Activated CD8-positive, alpha-beta memory T cell treated with anti-CD3 and anti-CD28 coated beads, Interleukin-2, amount 10 ng/mL, durations not matched to agents 7 days and 5 days (primary cell): Measurements from ENCODE around the gene PTPN20. TPM values are rescaled to one million over a fixed set of nuclear protein-coding genes. Genes with fewer than 3 reads are reported as not detected.

Experiments used
- ATAC-seq: fragments of 150-1000 bp; cut with Tn5 transposase; one replicate; pipeline ENCODE4 v1.10.0; 2021; ENCODE audit warnings: moderate library complexity
- CTCF ChIA-PET: fragments of 350-600 bp; sonication (Branson Sonifier 250); formaldehyde crosslinking; loops from one replicate; lab custom pipeline; 2021; ENCODE audit warnings: antibody characterized with exemption; lab: Charles Lee
- DNase-seq: peaks from one replicate; pipeline ENCODE4 v3.0.0-alpha.2; 2020
- H3K27ac Mint-ChIP-seq: one replicate; pipeline ENCODE4 v1.8.0; 2021; ENCODE audit warnings: mild to moderate bottlenecking, mixed read lengths
- H3K27me3 Mint-ChIP-seq: one replicate; pipeline ENCODE4 v1.8.0; 2021; ENCODE audit warnings: mixed read lengths
- H3K36me3 Mint-ChIP-seq: one replicate; pipeline ENCODE4 v1.8.0; 2021; ENCODE audit warnings: mild to moderate bottlenecking, mixed read lengths
- H3K4me1 Mint-ChIP-seq: one replicate; pipeline ENCODE4 v1.8.0; 2021; ENCODE audit warnings: mixed read lengths
- H3K4me3 Mint-ChIP-seq: one replicate; pipeline ENCODE4 v1.8.0; 2021; ENCODE audit warnings: mild to moderate bottlenecking, moderate library complexity, mixed read lengths
- H3K9me3 Mint-ChIP-seq: one replicate; pipeline ENCODE4 v1.8.0; 2022; ENCODE audit warnings: low read depth, mixed read lengths
- total RNA-seq, 2 experiments: library from RNA; stranded (reverse); gene quantifications; one replicate each; pipeline ENCODE4 v1.2.3, GENCODE V29; 2021

The PTPN20 gene
- total RNA-seq, 2 experiments from 2014 or later = 0.07 to 1.1 TPM

GRCh38 chr10:47044741-47045140 lies 133.5 kb downstream of the PTPN20 start:
- ATAC-seq (no peak), DNase-seq (no peak)
- Mint-ChIP-seq H3K4me1 (peaks cover 9% of the 10 kb centered on the region), H3K36me3 (no peaks in the 10 kb centered on the region), H3K4me3 (no peak overlapping the region), H3K27me3 (no peaks in the 10 kb centered on the region), H3K9me3 (no peaks in the 10 kb centered on the region), H3K27ac (no peak overlapping the region)
- CTCF ChIA-PET = interaction anchor here (1.2 to 6.2 kb wide), 3 partner anchors 13 to 296 kb away, joined by 3 to 155 read pairs (median 5); no protein-coding TSS in a partner anchor

GRCh38 chr10:47045331-47045861 lies 134.2 kb downstream of the PTPN20 start:
- CTCF ChIA-PET = interaction anchor here (1.2 to 6.2 kb wide), 5 partner anchors 14 to 295 kb away, joined by 3 to 155 read pairs (median 5); no protein-coding TSS in a partner anchor
- H3K4me3 Mint-ChIP-seq = no peak overlapping the region
- H3K4me1 Mint-ChIP-seq = peaks cover 9% of the 10 kb centered on the region
- H3K27ac Mint-ChIP-seq = no peak overlapping the region
- ATAC-seq = no peak
- no peaks in the 10 kb centered on the region for H3K36me3 Mint-ChIP-seq
- no peaks in the 10 kb centered on the region for H3K9me3 Mint-ChIP-seq
- DNase-seq = no peak
- H3K27me3 Mint-ChIP-seq = no peaks in the 10 kb centered on the region

- Mint-ChIP-seq H3K9me3 (no peaks in the 10 kb centered on the region), H3K36me3 (no peaks in the 10 kb centered on the region)
These were observed 135.3 kb downstream of the PTPN20 start for GRCh38 chr10:47046321-47047126.

GRCh38 chr10:47047127-47047504 lies 135.9 kb downstream of the PTPN20 start:
- no peak overlapping the region for H3K4me3 Mint-ChIP-seq
- H3K4me1 Mint-ChIP-seq = peaks cover 9% of the 10 kb centered on the region
- no peak overlapping the region for H3K27ac Mint-ChIP-seq
- ATAC-seq = no peak
- H3K9me3 Mint-ChIP-seq = no peaks in the 10 kb centered on the region
- DNase-seq = no peak
- CTCF ChIA-PET = interaction anchor here (0.7 to 6.2 kb wide), 32 partner anchors 8 to 296 kb away, joined by 3 to 155 read pairs (median 4); no protein-coding TSS in a partner anchor
- no peaks in the 10 kb centered on the region for H3K36me3 Mint-ChIP-seq
- H3K27me3 Mint-ChIP-seq = no peaks in the 10 kb centered on the region

More at GRCh38 chr10:47046321-47047126, 135.3 kb downstream of the PTPN20 start:
- CTCF ChIA-PET = interaction anchor here (1.2 to 6.2 kb wide), 7 partner anchors 13 to 292 kb away, joined by 3 to 155 read pairs (median 6); no protein-coding TSS in a partner anchor
- DNase-seq = no peak
- Mint-ChIP-seq H3K4me3 (no peak overlapping the region), H3K27ac (no peak overlapping the region), H3K27me3 (no peaks in the 10 kb centered on the region), H3K4me1 (peaks cover 9% of the 10 kb centered on the region)
- ATAC-seq = no peak

GRCh38 chr10:47047577-47048525 lies 136.6 kb downstream of the PTPN20 start:
- no peak overlapping the region for H3K27ac Mint-ChIP-seq
- DNase-seq (peak; percentile 78), ATAC-seq (peak; percentile 72)
- peaks cover 9% of the 10 kb centered on the region for H3K4me1 Mint-ChIP-seq
- no peaks in the 10 kb centered on the region for H3K27me3 Mint-ChIP-seq
- no peak overlapping the region for H3K4me3 Mint-ChIP-seq
- no peaks in the 10 kb centered on the region for H3K36me3 Mint-ChIP-seq
- no peaks in the 10 kb centered on the region for H3K9me3 Mint-ChIP-seq
- CTCF ChIA-PET = interaction anchor here (0.7 to 6.2 kb wide), 40 partner anchors 8 to 312 kb away, joined by 3 to 155 read pairs (median 4); no protein-coding TSS in a partner anchor

GRCh38 chr10:47048526-47048905 lies 137.3 kb downstream of the PTPN20 start:
- no peaks in the 10 kb centered on the region for H3K9me3 Mint-ChIP-seq
- CTCF ChIA-PET = interaction anchor here (1.0 to 6.2 kb wide), 23 partner anchors 9 to 312 kb away, joined by 3 to 155 read pairs (median 4); no protein-coding TSS in a partner anchor
- H3K4me1 Mint-ChIP-seq = peaks cover 9% of the 10 kb centered on the region
- ATAC-seq (no peak), DNase-seq (no peak)
- no peak overlapping the region for H3K27ac Mint-ChIP-seq
- no peaks in the 10 kb centered on the region for H3K27me3 Mint-ChIP-seq
- H3K4me3 Mint-ChIP-seq = no peak overlapping the region
- H3K36me3 Mint-ChIP-seq = no peaks in the 10 kb centered on the region

GRCh38 chr10:47049056-47049851 lies 138.0 kb downstream of the PTPN20 start:
- Mint-ChIP-seq H3K27me3 (no peaks in the 10 kb centered on the region), H3K4me3 (no peak overlapping the region), H3K4me1 (peaks cover 9% of the 10 kb centered on the region), H3K36me3 (no peaks in the 10 kb centered on the region), H3K9me3 (no peaks in the 10 kb centered on the region), H3K27ac (no peak overlapping the region)
- ATAC-seq (no peak), DNase-seq (no peak)
- CTCF ChIA-PET = interaction anchor here (0.7 to 6.2 kb wide), 9 partner anchors 10 to 311 kb away, joined by 3 to 155 read pairs (median 4); no protein-coding TSS in a partner anchor

- no peak overlapping the region for H3K4me3 Mint-ChIP-seq
- no peaks in the 10 kb centered on the region for H3K36me3 Mint-ChIP-seq
- no peak overlapping the region for H3K27ac Mint-ChIP-seq
- DNase-seq (no peak), ATAC-seq (no peak)
- H3K27me3 Mint-ChIP-seq = no peaks in the 10 kb centered on the region
- CTCF ChIA-PET = interaction anchor here (3.3 to 6.2 kb wide), 2 partner anchors 25 to 262 kb away, joined by 15 to 155 read pairs; no protein-coding TSS in a partner anchor
- H3K9me3 Mint-ChIP-seq = no peaks in the 10 kb centered on the region
- H3K4me1 Mint-ChIP-seq = peaks cover 9% of the 10 kb centered on the region
These were observed 138.7 kb downstream of the PTPN20 start for GRCh38 chr10:47049906-47050305.

GRCh38 chr10:47050618-47051455 lies 139.6 kb downstream of the PTPN20 start:
- H3K9me3 Mint-ChIP-seq = no peaks in the 10 kb centered on the region
- no peak overlapping the region for H3K4me3 Mint-ChIP-seq
- H3K27me3 Mint-ChIP-seq = no peaks in the 10 kb centered on the region
- CTCF ChIA-PET = interaction anchor here (1.5 to 1.7 kb wide), 2 partner anchors 261 to 262 kb away, joined by 3 to 4 read pairs; no protein-coding TSS in a partner anchor
- no peak overlapping the region for H3K27ac Mint-ChIP-seq
- no peaks in the 10 kb centered on the region for H3K36me3 Mint-ChIP-seq
- no peak for DNase-seq
- ATAC-seq = no peak
- peaks cover 9% of the 10 kb centered on the region for H3K4me1 Mint-ChIP-seq

GRCh38 chr10:47051741-47052238 lies 140.6 kb downstream of the PTPN20 start:
- DNase-seq (no peak), ATAC-seq (no peak)
- Mint-ChIP-seq H3K9me3 (no peaks in the 10 kb centered on the region), H3K27ac (no peak overlapping the region), H3K4me1 (peaks cover 9% of the 10 kb centered on the region), H3K4me3 (no peak overlapping the region), H3K27me3 (no peaks in the 10 kb centered on the region), H3K36me3 (no peaks in the 10 kb centered on the region)
- CTCF ChIA-PET = interaction anchor here (1.5 to 1.7 kb wide), 2 partner anchors 260 to 261 kb away, joined by 3 to 4 read pairs; no protein-coding TSS in a partner anchor
